GM18508 (cell line): ENCODE data around the gene MED27.

Experiments
- ATAC-seq: cut with Tn5 transposase; IDR thresholded peaks from one replicate; pipeline ENCODE4 v1.9.1; 2021; ENCODE audit warnings: moderate number of reproducible peaks; ENCODE audit not compliant: insufficient read depth, unreplicated experiment

Gene MED27

DNA sequence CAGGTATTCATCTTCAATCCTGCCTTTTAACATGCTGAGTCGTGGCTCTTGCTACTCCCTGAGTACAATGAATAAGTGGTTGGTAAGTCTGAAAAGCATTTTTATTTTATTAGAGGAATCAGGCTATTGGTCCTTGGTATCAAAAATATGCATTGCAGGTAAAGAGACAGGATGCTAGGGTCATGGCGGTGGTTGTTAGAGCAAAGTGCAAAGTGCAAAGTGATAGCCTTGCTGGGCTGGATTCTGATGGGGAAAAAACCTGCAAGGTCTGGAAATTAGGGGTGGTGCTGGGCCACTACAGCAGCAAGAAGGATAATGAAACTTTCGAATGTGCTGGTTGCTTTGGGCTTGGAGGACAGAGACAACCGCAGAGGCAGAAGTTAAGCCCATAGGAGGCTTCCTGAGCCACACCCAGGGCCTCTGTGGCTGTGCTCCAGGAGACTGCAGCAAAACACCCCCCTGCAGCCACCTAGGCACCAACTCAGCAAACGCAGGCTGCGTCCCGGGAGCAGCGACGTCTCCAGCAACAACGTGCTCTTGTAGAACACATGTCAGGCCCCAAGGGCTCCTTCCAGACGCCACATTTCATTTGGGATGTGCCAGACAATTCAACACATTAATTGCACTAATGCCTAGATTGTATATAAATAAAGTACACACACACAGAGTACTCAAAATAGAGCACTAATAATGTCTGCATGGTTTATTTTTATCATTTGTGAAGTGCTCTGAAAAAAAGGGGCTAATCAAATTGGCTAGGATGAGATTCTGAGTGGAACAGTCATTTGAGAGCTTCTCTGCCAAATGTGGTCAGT is 190.0 kb downstream of the MED27 start:
- ATAC-seq = no peak

DNA sequence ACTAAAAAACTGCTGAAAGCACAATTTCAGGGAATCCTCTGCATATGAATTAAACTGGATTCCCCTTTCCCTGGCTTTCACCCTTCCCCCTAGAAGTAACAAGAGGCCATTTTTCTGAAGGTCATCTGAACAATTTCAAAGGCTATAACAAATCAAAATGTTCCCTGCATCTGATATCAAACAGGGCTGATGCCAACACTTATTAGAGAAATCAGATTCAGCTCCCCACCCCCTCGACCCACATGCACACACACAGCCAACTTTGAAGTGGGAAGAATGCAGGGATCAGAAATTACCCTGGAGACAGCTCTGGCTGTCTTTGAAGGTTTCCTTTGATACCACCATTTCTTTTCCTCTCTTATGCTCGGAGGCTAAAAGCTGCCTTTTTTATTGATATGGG is 190.7 kb downstream of the MED27 start:
- no peak for ATAC-seq

DNA sequence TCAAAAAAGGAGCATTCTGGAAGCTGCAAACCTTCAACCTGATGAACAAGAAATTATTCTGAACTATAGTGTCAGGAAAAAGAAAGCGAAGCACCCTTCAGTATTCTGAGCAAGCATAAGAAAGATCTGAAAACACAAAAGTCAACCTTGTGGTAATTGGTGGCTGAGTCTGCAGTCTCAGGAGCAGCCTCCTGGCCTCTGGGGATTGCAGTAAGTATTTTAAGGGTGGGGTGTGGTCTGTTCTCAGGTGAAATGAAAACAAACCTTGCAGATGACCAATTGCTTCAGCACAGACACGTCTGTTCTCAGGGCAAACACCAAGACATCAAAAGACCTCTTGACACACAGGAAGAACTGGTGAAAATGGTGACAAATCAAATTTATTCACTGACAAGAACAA is 192.0 kb downstream of the MED27 start:
- no peak for ATAC-seq

DNA sequence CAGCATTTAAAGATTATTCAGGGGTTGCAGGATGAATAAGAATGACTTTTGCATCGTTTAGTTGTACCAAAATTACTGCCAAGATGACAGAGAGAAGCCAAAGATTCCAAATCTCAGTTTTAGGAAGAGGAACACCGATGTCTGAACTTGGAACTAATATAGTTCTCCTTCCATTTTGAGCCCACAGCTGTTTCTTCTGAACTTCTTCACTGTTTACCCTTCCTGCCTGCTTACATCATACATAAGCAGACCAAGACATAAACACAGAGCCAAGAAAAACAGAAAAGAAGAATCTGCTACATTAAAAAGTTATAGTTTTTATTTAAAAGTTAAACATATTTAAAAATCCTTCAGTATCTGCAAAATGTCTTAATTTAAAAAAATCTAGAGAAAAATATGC is 192.8 kb downstream of the MED27 start:
- no peak for ATAC-seq

DNA sequence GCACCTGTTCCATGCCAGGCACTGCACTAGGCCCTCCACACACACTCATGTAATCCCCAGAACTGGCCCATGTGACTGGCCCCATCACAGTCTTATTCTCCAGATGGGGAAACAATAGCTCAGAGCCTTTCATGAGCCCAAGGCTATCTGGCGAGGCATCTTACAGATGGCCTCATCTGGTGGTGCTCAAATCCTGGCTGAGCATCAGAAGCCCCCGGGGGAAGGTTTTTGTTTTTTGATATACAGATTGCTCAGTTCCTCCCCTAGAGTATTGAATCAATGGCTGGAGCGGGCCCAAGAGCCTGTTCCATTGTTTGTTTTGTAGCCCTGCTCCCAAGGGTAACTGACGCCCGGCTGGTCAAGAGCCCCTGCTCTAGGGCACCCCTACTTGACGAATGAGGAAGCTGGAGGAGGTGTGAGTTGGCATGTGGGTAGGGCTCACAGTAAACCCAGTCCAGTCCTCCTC is 194.5 kb downstream of the MED27 start:
- no peak for ATAC-seq

DNA sequence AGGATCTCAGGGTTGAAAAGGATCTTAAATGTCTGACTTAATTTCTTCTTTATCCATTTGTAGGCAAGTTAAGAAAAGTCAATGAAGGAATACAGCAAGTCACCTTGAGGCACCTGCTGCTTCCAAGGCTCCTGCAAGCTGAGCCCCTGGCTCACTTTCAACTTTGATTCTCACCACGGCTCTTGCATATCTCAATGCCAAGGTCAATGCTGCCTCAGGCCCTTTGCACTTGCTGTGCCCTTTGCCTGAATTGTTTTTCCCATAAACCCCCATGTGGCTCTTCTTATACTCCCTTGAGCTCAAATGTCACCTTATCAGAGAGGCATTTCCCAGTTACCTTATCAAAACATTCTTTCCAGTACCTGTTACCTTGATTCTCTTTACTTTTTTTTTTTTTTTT is 195.4 kb downstream of the MED27 start:
- ATAC-seq = no peak

DNA sequence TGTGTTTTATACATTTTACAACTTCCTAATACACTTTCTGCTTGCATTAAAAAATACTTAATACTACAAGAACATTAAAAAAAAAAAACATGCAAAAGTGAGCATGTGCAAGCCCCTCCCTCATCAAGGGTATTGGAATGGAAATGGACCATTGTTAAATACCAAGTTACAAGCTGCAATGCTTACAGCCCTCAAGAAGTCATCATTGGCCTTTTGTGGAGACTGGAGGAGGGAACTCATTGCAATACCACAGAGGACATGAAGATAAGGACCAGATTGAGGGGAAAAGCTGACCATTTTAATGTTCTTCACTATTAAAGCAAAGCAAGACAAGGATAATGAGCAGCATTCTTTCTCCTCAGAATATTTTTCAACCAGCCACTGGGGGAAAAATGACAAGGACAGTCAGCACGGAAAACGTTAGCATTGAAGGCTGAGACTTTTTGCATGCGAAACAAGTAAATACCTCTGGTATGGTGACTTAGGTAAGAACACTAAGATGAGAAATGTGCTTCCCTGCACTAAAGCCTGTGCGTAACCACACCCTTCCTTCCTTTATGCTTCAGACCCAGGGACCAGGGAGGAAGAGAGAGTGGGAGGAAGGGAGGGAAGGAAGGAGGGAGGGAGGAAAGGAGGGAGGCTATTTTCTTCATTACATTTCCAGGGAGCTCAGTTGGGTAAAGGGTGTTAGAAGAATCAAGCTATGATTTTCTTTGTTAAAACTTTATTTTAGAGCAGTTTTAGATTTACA is 198.7 kb downstream of the MED27 start:
- no peak for ATAC-seq

DNA sequence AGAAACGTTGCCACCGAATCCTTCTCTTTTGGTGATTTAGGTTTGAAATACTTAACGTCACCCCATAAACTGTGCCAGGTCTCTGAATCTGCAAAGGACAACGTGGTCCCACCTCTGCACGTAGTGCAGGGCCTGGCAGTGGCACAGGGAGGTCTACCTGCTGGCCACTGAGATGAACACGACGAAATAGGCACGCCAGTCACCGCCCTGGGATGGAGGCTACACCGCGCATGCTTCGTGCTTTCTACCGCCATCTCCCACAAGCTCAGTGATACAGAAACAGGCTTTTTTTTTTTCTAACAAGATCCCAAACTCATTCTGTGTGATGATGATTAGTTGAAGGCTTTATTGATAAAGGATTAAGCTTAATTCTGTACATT is 199.8 kb downstream of the MED27 start:
- no peak for ATAC-seq

DNA sequence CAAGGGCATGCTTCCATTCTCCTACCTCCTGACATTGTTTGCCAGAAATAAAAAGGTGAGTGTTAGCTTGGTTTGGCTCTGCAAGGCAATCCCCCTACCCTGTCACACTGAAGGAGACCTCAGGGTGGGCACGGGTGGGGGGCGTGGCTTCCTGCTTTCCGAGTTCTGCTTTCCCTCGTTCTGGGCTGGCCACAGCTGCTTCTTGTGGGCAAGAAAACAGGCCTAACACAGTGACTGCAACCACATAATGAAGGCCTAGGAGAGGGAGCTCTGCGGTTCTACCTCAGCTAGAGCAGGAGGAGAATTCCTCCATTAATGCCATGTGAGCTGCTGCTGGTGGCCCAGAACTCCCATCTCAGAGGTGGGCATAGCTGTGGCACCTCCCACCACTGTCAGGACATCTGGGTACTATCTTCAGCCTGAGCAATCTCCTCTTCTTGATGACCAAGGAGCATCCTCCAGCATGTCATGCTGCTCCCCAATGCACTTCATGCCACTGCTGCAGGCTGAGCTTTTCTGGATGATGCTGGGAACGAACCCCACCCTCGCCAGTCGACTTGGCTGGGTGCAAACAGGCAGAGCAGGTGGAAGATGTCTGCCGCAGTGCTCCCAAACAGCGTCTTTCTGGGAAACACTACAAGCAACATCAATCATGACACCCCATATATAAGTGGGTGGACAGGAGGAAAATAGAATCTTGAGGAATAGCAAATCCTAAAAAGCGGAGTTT is 200.3 kb downstream of the MED27 start:
- no peak for ATAC-seq

DNA sequence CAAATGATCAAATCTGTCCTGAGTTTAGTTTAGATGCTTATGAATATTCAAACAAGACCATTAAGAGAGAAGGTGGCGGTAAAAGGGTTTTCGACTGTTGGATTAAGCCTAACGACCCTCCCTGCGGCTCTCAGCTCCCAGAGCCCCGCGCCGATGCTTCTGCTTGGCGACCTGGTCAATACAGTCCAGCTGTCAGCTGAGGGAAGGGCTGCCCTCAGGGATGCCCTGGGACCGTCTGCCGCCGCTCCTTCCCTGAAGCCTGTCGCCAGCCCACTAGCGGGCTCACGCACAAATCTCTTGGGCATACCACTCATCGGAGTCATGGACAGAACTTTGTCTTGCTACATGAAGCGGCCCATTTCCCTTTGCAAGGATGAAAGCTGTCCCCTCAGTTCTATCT is 203.2 kb downstream of the MED27 start:
- ATAC-seq = no peak

DNA sequence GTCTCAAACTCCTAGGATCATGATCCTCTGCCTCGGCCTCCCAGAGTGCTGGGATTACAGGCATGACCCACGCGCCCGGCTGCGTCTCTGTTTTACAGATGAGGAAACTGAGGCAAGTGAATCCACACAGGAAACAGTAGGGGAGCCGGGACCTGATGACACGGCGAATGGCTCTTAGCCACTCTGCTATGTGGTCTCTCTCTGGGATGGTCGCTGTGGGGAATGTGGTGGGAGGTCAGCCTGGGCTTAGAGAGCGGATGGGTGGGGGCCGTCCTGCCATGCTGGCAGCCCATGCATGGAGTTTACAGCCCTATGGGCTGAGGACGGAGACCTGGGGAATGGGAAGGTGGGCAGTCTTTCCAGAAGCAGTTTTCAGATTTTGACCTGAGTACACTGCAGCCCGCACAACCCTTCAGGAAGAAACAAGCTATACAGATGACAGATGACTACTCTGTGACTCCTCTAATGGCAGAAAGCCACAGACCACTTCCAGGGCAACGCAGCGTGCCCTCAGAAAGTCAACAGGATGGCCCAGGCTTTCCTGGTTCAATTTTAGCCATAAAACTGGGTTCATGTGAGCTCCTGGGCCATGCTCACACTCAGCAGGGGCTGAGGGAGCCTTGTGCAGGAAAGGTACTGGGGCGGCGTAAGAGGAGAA is 203.7 kb downstream of the MED27 start:
- ATAC-seq = no peak

DNA sequence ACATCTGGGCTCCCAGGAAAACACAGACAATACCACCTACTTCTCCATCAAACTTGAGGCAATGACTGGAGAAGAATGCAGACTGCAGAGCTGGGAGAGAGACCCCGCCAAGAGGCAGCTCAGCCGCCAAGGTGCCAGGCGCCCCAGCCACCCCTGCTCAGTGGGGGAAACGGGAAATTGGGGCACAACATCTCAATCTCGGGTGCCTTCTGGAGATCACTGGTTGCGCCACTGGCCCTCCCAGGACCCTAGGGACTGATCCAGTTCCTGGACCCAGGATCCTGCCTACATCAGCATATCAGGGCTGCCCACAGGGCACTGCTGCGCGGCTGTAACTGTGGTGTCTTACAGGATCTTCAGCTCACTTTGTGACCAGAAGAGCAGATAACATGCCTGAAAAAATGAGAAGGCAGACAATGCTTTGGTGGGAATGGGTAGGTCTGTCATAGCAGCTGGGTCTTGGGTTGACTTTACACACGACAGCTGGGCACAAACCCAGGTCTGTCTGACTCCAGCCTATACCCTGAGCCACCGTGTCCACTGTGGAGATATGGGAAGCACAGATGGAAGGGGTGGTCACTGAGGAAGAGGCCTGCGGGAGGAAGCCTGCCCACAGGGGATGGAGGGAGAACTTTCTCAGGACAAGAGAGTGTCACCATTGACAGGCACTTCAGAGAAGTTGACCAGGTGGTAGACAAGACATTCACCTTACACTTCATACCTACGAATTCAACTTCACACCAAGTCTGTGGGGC is 204.6 kb downstream of the MED27 start:
- no peak for ATAC-seq

DNA sequence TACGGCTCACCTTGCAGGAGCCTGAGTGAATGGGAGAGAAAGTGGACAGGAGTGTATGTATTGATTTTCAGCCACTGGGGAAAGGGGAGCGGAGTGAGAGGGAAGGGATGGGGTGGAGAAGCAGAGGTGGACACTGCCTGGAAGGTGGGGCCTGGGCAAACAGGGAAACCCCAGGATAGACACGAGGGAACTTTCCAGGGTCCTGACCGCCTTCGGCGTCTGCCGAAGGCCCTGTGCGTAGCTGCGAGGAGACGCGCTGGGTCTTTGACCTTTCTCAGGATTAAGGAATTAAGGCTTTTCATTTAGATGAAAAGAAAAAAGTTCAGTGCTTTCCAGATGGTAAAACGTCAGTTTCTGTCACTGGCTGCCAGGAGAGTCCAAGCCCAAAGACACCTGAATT is 205.2 kb downstream of the MED27 start:
- ATAC-seq = no peak

DNA sequence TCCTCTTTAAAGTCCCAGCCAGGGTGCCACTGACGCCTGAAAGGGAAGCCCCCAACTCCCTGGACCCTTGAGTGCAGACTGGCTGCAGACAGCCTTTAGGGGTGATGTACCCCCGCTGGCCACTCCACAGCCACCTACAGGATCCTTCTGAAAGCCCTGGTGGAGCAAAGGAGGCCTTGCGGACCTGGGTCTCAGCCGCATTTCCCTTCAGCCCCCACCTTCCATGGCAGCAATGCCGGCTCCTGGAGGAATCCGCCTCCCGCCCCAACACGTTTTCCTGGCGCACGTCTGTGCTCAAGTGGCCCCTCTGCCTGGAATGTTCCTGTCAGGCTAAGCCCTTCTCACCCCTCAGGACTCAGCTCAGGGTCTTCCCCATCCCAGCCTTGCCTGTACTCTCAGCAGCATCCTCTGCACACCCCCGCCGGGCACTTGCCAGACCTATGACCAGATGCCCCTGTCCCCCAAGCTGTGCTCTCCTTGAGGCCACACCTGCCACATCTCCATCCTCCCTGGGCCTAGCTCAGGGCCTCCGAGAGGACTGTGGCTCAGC is 205.7 kb downstream of the MED27 start:
- no peak for ATAC-seq

DNA sequence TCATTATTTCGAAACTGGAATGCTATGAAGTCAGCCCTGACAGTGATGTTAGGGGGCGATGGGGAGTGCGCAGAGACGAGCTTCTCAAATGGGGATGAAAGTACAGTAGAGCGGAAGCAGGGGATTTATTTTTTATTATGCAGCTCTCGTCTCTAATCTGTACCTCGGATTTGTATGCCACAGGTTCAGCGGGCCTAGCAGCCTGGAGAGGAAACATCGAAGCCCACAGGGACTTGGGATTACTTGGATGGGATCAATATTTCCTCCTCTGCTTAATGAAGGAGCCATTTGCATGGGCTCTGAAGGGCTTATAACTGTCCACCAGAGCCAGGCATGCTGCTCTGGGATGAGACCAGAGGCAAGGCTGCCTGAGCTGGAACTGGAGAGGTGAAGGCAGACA is 206.3 kb downstream of the MED27 start:
- ATAC-seq = no peak

DNA sequence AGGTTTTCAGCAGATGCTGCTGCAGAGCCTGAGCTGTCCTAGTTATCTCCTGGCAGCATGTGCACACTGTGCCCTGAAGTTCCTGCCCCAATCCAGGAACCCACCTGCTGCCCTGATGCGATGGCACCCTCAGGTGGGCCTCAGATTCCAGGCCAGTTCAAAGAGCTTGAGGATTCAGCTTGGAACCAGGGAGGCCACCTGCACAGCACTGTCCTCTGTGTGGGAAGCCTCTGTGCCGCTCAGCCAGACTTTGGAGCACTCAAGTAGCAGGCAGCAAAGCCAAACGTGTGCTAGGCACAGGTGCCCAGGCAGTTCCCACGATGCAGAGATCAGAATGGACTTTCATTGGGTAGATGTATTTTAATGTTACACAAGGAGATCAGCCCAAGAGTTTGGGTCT is 207.0 kb downstream of the MED27 start:
- ATAC-seq = no peak

DNA sequence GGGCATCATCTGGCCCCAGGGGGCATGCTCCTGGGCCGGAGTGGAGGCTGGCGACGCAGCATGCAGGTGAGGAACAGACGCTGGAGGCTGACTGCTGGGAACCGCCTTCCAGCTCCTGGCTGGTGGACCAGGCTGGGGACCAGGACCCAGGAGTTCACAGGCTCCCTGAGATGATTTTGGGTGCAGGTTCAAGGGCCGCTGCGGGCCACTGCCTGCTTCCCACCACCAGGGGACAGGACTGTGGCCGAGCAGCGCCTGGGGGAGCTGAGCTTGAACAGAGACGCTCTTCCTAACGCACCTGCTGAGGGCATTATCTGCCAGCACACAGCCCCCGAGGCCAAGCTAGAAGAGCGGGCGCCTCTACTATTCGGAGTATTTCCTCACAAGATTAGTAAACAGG is 207.7 kb downstream of the MED27 start:
- no peak for ATAC-seq

DNA sequence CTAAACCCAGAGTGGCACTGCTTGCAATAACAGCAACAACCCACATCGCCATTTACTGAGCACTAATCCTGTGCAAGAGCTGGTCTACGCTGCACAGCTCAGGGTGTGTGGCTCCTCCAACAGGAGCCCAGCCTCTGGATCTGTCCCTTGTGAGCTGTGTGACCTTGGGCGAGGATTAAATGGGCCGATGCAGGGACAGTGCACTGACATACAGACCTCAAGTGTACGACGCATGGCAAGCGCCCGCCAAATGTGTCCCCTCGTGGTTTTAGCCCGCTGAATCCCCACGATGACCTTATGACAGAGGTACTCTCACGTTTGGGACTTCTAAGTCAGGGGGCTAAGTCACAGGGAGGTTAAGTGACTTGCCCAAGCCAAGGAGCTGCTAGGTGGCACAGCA is 209.5 kb downstream of the MED27 start:
- ATAC-seq = no peak

DNA sequence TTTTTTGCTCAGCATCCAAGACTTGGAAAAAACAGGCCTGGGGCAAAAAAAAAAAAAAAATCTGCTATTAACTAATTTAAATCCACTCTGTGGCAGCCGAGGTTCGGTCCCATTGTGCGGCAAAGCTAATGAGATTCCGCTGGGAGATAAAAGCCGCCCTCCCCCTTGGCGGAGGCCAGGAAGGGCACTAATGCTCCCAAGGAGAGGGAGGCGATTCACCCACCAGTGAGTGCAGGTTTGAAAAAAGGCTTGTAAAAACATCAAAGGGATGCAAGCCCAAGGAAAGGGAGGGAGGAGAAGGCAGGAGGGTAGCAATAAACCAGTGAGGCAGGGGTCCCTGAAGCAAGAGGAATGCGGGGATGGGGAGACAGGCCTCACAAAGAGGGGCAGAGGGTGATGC is 210.3 kb downstream of the MED27 start:
- ATAC-seq = no peak

DNA sequence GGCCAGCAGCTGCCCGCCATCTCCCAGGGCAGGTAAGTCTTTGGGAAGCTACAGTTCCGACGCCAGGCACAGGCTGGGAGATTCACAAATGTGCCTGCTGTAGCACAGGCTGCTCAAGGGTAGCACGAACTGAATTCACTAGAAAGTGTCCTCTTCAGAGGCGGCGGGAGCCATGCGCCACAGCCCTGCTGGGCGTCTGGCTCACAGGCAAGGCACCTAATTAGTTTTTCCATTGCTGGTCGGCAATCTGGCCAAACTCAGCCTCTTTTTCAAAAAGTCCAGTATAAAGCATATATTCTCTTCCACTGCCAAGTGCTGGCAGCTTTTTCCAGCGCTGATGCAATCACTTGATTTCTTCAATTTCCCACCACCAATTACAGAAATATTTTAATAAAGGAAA is 210.9 kb downstream of the MED27 start:
- ATAC-seq = no peak
